Caco-2 (cell line): ENCODE data around the gene GBE1. TPM values are rescaled to one million over a fixed set of nuclear protein-coding genes. Genes with fewer than 3 reads are reported as not detected.

Experiments used
- BruUV-seq: library from RNA; stranded (reverse); fragments of 400-500 nt; replicated peaks from 2 replicates; lab custom pipeline; 2021; lab: Mats Ljungman, UMichigan
- CTCF ChIA-PET: fragments of 300-600 bp; sonication (Branson Sonifier 250); formaldehyde crosslinking; loops from one replicate; lab custom pipeline; 2022; ENCODE audit warnings: antibody characterized with exemption; lab: Charles Lee
- POLR2A ChIA-PET: fragments of 300-600 bp; sonication (Branson Sonifier 250); formaldehyde crosslinking; loops from one replicate; lab custom pipeline; 2022; ENCODE audit warnings: antibody characterized with exemption; lab: Charles Lee
- DNase-seq, 2 experiments: peaks; one replicate each; pipeline versions ENCODE4 v3.0.0 to v3.0.0-alpha.2; 2020 to 2022
- H3K27me3 ChIP-seq: replicated peaks from 2 replicates; pipeline ENCODE4 v1.6.0; 2011; ENCODE audit warnings: low read length; ENCODE audit not compliant: control insufficient read depth, insufficient read depth
- H3K36me3 ChIP-seq: 2 replicates; pipeline ENCODE4 v1.5.1; 2011; ENCODE audit warnings: low read length; ENCODE audit not compliant: control insufficient read depth, insufficient read depth
- H3K4me1 ChIP-seq: fragments of 250-450 bp; sonication (Bioruptor Pico); 2 replicates; pipeline ENCODE4 v1.5.1; 2020; ENCODE audit warnings: mild to moderate bottlenecking
- H3K4me3 ChIP-seq: 2 replicates; pipeline ENCODE4 v1.5.1; 2011; ENCODE audit warnings: low read depth, mild to moderate bottlenecking, control low read depth, low read length
- H3K9me3 ChIP-seq: fragments of 250-450 bp; sonication (Bioruptor Pico); 2 replicates; pipeline ENCODE4 v1.5.1; 2020; ENCODE audit warnings: mild to moderate bottlenecking, moderate library complexity
- H3K27ac Mint-ChIP-seq: one replicate; pipeline ENCODE4 v1.8.0; 2022; ENCODE audit warnings: mixed read lengths; ENCODE audit not compliant: unreplicated experiment
- H3K27me3 Mint-ChIP-seq: one replicate; pipeline ENCODE4 v1.8.0; 2022; ENCODE audit warnings: mixed read lengths; ENCODE audit not compliant: insufficient read depth, unreplicated experiment
- H3K36me3 Mint-ChIP-seq: one replicate; pipeline ENCODE4 v1.8.0; 2022; ENCODE audit warnings: mild to moderate bottlenecking, mixed read lengths; ENCODE audit not compliant: insufficient read depth, unreplicated experiment
- H3K4me1 Mint-ChIP-seq: one replicate; pipeline ENCODE4 v1.8.0; 2022; ENCODE audit warnings: low read depth, mixed read lengths; ENCODE audit not compliant: unreplicated experiment
- H3K4me3 Mint-ChIP-seq: one replicate; pipeline ENCODE4 v1.8.0; 2022; ENCODE audit warnings: mild to moderate bottlenecking, moderate library complexity, mixed read lengths; ENCODE audit not compliant: unreplicated experiment
- H3K9me3 Mint-ChIP-seq: one replicate; pipeline ENCODE4 v1.8.0; 2022; ENCODE audit warnings: mixed read lengths; ENCODE audit not compliant: unreplicated experiment
- intact Hi-C: fragments of 100-400 bp; cut with micrococcal nuclease; formaldehyde crosslinking; loops from one replicate; pipeline ENCODE4 v1.10.0; 2022; ENCODE audit not compliant: unreplicated experiment
- total RNA-seq: library from RNA; stranded (reverse); gene quantifications from 2 replicates; pipeline ENCODE4 v1.2.3, GENCODE V29; 2022
- TF ChIP-seq, protein P1 (sequence below), 2 experiments: fragments of 200-600 bp in 1 of 2; IDR thresholded peaks; 1 replicate in 1 of 2; 2 replicates in 1 of 2; pipeline versions ENCODE4 v1.5.1 to v1.8.0; 2011 to 2022; ENCODE audit warnings: antibody characterized with exemption in 1 of 2, control low read depth in 1 of 2, inconsistent platforms in 1 of 2, low read depth in 1 of 2, low read length in 1 of 2, mild to moderate bottlenecking in 1 of 2, moderate library complexity in 1 of 2; ENCODE audit not compliant: insufficient read depth in 1 of 2, severe bottlenecking in 1 of 2, unreplicated experiment in 1 of 2

The GBE1 gene
- total RNA-seq, 1 experiment from 2014 or later, result 8.2 TPM

DNA sequence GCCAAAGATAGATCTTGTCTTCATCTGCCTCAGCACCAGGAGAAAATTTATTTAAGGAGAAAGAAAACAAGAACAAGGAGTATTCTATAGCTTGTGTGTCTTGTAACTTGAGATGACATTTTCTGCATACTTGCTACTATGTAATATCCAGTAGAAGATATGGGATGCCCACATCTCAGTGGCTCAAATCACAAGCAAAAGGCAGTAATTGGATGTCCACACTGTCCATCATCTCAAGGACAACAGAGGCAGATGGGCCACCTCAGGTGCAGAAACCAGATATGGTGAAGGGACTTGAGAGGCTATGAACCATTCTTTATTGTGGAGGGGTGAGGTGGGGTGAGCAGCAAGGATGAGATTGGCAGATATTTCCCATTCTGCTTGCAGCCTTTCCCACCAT is 309.0 kb downstream of the GBE1 start:
- no peak overlapping the region for H3K27ac Mint-ChIP-seq
- no peak overlapping the region for H3K4me3 Mint-ChIP-seq
- ChIA-PET CTCF (no interaction called here), POLR2A (no interaction called here)
- TF ChIP-seq, protein P1, sequence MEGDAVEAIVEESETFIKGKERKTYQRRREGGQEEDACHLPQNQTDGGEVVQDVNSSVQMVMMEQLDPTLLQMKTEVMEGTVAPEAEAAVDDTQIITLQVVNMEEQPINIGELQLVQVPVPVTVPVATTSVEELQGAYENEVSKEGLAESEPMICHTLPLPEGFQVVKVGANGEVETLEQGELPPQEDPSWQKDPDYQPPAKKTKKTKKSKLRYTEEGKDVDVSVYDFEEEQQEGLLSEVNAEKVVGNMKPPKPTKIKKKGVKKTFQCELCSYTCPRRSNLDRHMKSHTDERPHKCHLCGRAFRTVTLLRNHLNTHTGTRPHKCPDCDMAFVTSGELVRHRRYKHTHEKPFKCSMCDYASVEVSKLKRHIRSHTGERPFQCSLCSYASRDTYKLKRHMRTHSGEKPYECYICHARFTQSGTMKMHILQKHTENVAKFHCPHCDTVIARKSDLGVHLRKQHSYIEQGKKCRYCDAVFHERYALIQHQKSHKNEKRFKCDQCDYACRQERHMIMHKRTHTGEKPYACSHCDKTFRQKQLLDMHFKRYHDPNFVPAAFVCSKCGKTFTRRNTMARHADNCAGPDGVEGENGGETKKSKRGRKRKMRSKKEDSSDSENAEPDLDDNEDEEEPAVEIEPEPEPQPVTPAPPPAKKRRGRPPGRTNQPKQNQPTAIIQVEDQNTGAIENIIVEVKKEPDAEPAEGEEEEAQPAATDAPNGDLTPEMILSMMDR (IDR thresholded peaks at IDR 0.05; ENCODE audit: insufficient read depth in 1 of 2, low read depth in 1 of 2, low read length in 1 of 2, severe bottlenecking in 1 of 2, unreplicated experiment in 1 of 2), result no peak
- no peak overlapping the region for H3K4me3 ChIP-seq
- no peaks in the 10 kb centered on the region for H3K36me3 ChIP-seq
- no TSS peak for BruUV-seq
- H3K27me3 Mint-ChIP-seq, result no peaks in the 10 kb centered on the region
- H3K9me3 Mint-ChIP-seq, result no peaks in the 10 kb centered on the region
- DNase-seq, result no peak
- intact Hi-C loops, result no loop called here
- H3K36me3 Mint-ChIP-seq, result no peaks in the 10 kb centered on the region
- H3K27me3 ChIP-seq, result no peaks in the 10 kb centered on the region
- H3K4me1 Mint-ChIP-seq, result peaks cover 13% of the 10 kb centered on the region
- no peaks in the 10 kb centered on the region for H3K4me1 ChIP-seq
- no peaks in the 10 kb centered on the region for H3K9me3 ChIP-seq

DNA sequence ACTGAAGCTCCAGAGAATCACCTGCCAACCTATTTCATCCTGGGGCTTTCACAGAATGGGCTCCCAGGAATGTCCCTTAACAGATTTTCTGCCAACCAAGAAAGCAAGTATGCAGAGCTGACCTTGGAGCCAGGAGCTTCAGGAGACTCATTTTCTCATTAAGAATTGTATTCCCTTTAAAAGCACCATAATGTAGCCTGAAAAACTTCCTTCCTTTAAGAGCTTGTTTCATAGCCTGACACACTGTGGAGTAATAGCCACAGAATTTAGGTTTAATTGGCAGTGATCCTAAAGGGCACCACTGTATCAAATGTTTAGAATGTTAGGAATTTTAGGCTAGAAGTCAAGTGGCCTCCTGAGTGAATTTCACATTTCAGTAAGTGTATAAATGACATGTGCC is 309.8 kb downstream of the GBE1 start:
- no peak overlapping the region for H3K27ac Mint-ChIP-seq
- ChIA-PET CTCF (no interaction called here), POLR2A (no interaction called here)
- BruUV-seq, result no TSS peak
- no peaks in the 10 kb centered on the region for H3K36me3 ChIP-seq
- peaks cover 13% of the 10 kb centered on the region for H3K4me1 Mint-ChIP-seq
- H3K27me3 Mint-ChIP-seq, result no peaks in the 10 kb centered on the region
- TF ChIP-seq, protein P1 (IDR thresholded peaks at IDR 0.05; ENCODE audit: insufficient read depth in 1 of 2, low read depth in 1 of 2, low read length in 1 of 2, severe bottlenecking in 1 of 2, unreplicated experiment in 1 of 2), result no peak
- H3K36me3 Mint-ChIP-seq, result no peaks in the 10 kb centered on the region
- H3K9me3 Mint-ChIP-seq, result no peaks in the 10 kb centered on the region
- no peaks in the 10 kb centered on the region for H3K27me3 ChIP-seq
- no peaks in the 10 kb centered on the region for H3K9me3 ChIP-seq
- no peaks in the 10 kb centered on the region for H3K4me1 ChIP-seq
- DNase-seq, result no peak
- H3K4me3 ChIP-seq, result no peak overlapping the region
- H3K4me3 Mint-ChIP-seq, result no peak overlapping the region
- intact Hi-C loops, result no loop called here

- no peaks in the 10 kb centered on the region for H3K9me3 Mint-ChIP-seq
- Histone ChIP-seq H3K4me3 (no peak overlapping the region), H3K9me3 (no peaks in the 10 kb centered on the region), H3K27me3 (no peaks in the 10 kb centered on the region), H3K36me3 (no peaks in the 10 kb centered on the region), H3K4me1 (no peaks in the 10 kb centered on the region)
- no peaks in the 10 kb centered on the region for H3K27me3 Mint-ChIP-seq
- CTCF ChIA-PET, result no interaction called here
- H3K36me3 Mint-ChIP-seq, result no peaks in the 10 kb centered on the region
- DNase-seq, result no peak
- intact Hi-C loops, result no loop called here
- POLR2A ChIA-PET, result no interaction called here
- TF ChIP-seq, protein P1 (IDR thresholded peaks at IDR 0.05; ENCODE audit: insufficient read depth in 1 of 2, low read depth in 1 of 2, low read length in 1 of 2, severe bottlenecking in 1 of 2, unreplicated experiment in 1 of 2), result no peak
- H3K4me1 Mint-ChIP-seq, result peaks cover 13% of the 10 kb centered on the region
- H3K4me3 Mint-ChIP-seq, result no peak overlapping the region
- no peak overlapping the region for H3K27ac Mint-ChIP-seq
- no TSS peak for BruUV-seq
Measured at GRCh38 chr3:81451140-81451539, 310.3 kb downstream of the GBE1 start.
